CD4-positive, alpha-beta T cell (primary cell): Measurements from ENCODE around the gene OSM. TPM values are rescaled to one million over a fixed set of nuclear protein-coding genes. Genes with fewer than 3 reads are reported as not detected.

ENCODE experiments used
- ATAC-seq: fragments of 200-7000 bp; cut with Tn5 transposase; one replicate; pipeline ENCODE4 v1.10.0; 2022; ENCODE audit warnings: mild to moderate bottlenecking; ENCODE audit not compliant: poor library complexity
- CTCF ChIA-PET: fragments of 350-600 bp; sonication (Branson Sonifier 250); formaldehyde crosslinking; loops from one replicate; lab custom pipeline; 2021; ENCODE audit warnings: antibody characterized with exemption, inconsistent platforms; lab: Charles Lee
- POLR2A ChIA-PET: fragments of 350-600 bp; sonication (Branson Sonifier 250); formaldehyde crosslinking; loops from one replicate; lab custom pipeline; 2021; ENCODE audit warnings: antibody characterized with exemption, inconsistent platforms; lab: Charles Lee
- DNase-seq, 14 experiments: peaks; one replicate each; pipeline ENCODE4 v3.0.0-alpha.2; 2013 to 2020; ENCODE audit warnings: mixed read lengths in 2 of 14
- H3K27ac ChIP-seq, 2 donors: one replicate each; pipeline versions ENCODE4 v1.5.1 to v1.7.0; 2013; ENCODE audit warnings: low read length in 2 of 2, low read depth in 1 of 2, mild to moderate bottlenecking in 1 of 2
- H3K27me3 ChIP-seq, 2 experiments: 1 replicate in 1 of 2; 2 replicates in 1 of 2; pipeline versions ENCODE4 v1.6.1 to v1.7.0; 2013; ENCODE audit warnings: low read length in 2 of 2, control low read depth in 1 of 2, mild to moderate bottlenecking in 1 of 2, moderate library complexity in 1 of 2; ENCODE audit not compliant: insufficient read depth in 2 of 2, control insufficient read depth in 1 of 2
- H3K36me3 ChIP-seq: one replicate; pipeline ENCODE4 v1.6.1; 2013; ENCODE audit warnings: low read length, control low read depth; ENCODE audit not compliant: insufficient read depth
- H3K4me1 ChIP-seq: one replicate; pipeline ENCODE4 v1.6.1; 2013; ENCODE audit warnings: low read length, control low read depth; ENCODE audit not compliant: insufficient read depth
- H3K4me3 ChIP-seq: one replicate; pipeline ENCODE4 v1.5.1; 2013; ENCODE audit warnings: mild to moderate bottlenecking, low read length, moderate library complexity
- H3K9me3 ChIP-seq, 2 experiments: 1 replicate in 1 of 2; 2 replicates in 1 of 2; pipeline versions ENCODE4 v1.6.1 to v1.7.0; 2013; ENCODE audit warnings: low read length in 2 of 2, mild to moderate bottlenecking in 2 of 2, control low read depth in 1 of 2, moderate library complexity in 1 of 2; ENCODE audit not compliant: control insufficient read depth in 1 of 2, insufficient read depth in 1 of 2
- H3K27ac Mint-ChIP-seq: one replicate; pipeline ENCODE4 v1.8.0; 2020; ENCODE audit warnings: mixed read lengths
- H3K27me3 Mint-ChIP-seq: one replicate; pipeline ENCODE4 v1.8.0; 2021; ENCODE audit warnings: mixed read lengths
- H3K36me3 Mint-ChIP-seq: one replicate; pipeline ENCODE4 v1.8.0; 2021; ENCODE audit warnings: low read depth, mixed read lengths
- H3K4me1 Mint-ChIP-seq: one replicate; pipeline ENCODE4 v1.8.0; 2021; ENCODE audit warnings: low read depth, mixed read lengths
- H3K4me3 Mint-ChIP-seq: one replicate; pipeline ENCODE4 v1.8.0; 2020; ENCODE audit warnings: mild to moderate bottlenecking, mixed read lengths
- H3K9me3 Mint-ChIP-seq: one replicate; pipeline ENCODE4 v1.8.0; 2020; ENCODE audit warnings: mixed read lengths
- intact Hi-C, 2 experiments: fragments of 100-400 bp; cut with DNase I in 1 of 2; cut with micrococcal nuclease in 1 of 2; formaldehyde crosslinking; loops; one replicate each; pipeline versions ENCODE4 v1.15.1 to v1.9.0; 2023 to 2025; cut with DNase I, micrococcal nuclease
- total RNA-seq, 174 experiments: library from RNA in 2 of 174; stranded (reverse) in 2 of 174; gene quantifications; one replicate each; pipeline ENCODE4 v1.2.3 and lab custom pipeline; 2021 to 2026
- TF ChIP-seq, protein P1 (sequence below): fragments of 200-600 bp; IDR thresholded peaks from one replicate; pipeline ENCODE4 v1.8.0; 2022; ENCODE audit warnings: antibody characterized with exemption, mild to moderate bottlenecking

Gene OSM
- total RNA-seq, 2 experiments from 2014 or later = 13.9 to 16.7 TPM

DNA sequence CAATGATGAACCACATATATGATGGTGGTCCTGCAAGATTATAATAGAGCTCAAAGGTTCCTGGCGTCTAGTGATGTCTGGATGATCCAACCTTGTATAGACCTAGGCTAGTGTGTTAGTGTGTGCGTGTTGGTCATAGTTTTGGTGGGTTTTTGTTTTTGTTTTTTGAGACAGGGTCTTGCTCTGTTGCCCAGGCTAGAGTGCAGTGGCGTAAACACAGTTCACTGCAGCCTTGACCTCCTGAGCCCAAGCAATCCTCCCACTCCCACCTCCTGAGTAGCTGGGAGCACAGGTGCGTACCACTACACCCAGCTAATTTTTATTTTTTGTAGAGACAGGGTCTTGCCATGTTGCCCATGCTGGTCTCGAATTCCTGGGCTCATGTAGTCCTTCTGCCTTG, 13.3 kb upstream of the OSM start:
- H3K27ac Mint-ChIP-seq = no peak overlapping the region
- Histone ChIP-seq H3K36me3 (peaks cover 3% of the 10 kb centered on the region), H3K4me3 (no peak overlapping the region), H3K9me3 (no peaks in the 10 kb centered on the region), H3K4me1 (peaks cover 49% of the 10 kb centered on the region), H3K27ac (no peak overlapping the region), H3K27me3 (no peaks in the 10 kb centered on the region)
- no peak for DNase-seq
- peaks cover 41% of the 10 kb centered on the region for H3K4me1 Mint-ChIP-seq
- H3K4me3 Mint-ChIP-seq = no peak overlapping the region
- H3K36me3 Mint-ChIP-seq = peaks cover 8% of the 10 kb centered on the region
- no peak for ATAC-seq
- ChIA-PET POLR2A (interaction anchor here (0.8 to 1.8 kb wide), 5 partner anchors 9 to 144 kb away, joined by 3 to 5 read pairs (median 3); partner anchors contain the start of genes CASTOR1, CCDC157, SF3A1 and TBC1D10A), CTCF (interaction anchor here (0.8 to 2.2 kb wide), 2 partner anchors 10 to 17 kb away, joined by 4 to 7 read pairs; no protein-coding TSS in a partner anchor)
- no peaks in the 10 kb centered on the region for H3K9me3 Mint-ChIP-seq
- TF ChIP-seq, protein P1, sequence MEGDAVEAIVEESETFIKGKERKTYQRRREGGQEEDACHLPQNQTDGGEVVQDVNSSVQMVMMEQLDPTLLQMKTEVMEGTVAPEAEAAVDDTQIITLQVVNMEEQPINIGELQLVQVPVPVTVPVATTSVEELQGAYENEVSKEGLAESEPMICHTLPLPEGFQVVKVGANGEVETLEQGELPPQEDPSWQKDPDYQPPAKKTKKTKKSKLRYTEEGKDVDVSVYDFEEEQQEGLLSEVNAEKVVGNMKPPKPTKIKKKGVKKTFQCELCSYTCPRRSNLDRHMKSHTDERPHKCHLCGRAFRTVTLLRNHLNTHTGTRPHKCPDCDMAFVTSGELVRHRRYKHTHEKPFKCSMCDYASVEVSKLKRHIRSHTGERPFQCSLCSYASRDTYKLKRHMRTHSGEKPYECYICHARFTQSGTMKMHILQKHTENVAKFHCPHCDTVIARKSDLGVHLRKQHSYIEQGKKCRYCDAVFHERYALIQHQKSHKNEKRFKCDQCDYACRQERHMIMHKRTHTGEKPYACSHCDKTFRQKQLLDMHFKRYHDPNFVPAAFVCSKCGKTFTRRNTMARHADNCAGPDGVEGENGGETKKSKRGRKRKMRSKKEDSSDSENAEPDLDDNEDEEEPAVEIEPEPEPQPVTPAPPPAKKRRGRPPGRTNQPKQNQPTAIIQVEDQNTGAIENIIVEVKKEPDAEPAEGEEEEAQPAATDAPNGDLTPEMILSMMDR = no peak
- intact Hi-C loops = no loop called here
- no peaks in the 10 kb centered on the region for H3K27me3 Mint-ChIP-seq

DNA sequence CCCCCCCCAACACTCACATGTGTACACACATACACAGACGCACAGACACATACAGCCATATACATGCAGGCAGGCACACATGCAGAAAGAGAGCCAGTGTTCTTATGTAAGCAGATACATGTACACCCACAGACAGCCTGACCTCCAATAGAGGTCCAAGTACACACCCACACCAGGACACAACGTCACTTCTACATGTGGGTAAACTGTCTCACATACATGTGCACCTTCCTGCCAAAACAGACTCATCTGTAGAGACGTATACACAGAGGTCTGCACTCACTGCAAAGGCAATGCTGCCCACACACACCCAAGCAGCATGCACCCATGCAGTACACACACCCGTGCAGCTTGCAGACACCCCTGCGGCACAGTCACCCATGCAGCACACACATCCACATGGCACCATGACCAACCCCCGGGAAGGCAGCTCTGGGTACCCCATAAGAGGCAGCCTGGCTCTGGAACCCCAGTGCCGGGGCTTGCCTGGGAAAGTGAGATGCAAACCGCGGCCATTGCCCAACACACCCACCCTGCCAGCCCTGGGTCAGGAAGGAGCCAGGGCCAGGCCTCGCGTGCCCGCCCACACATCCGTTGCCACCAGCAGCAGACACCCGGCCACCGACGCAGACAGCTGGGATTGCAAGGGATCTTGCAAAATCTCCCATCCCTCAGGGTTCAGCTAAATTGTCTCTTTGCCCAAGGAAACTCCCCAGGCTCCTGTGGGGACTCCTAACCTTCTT, 12.6 kb upstream of the OSM start:
- Mint-ChIP-seq H3K27me3 (no peaks in the 10 kb centered on the region), H3K4me3 (no peak overlapping the region), H3K9me3 (no peaks in the 10 kb centered on the region), H3K27ac (no peak overlapping the region), H3K4me1 (peaks cover 48% of the 10 kb centered on the region), H3K36me3 (peaks cover under 1% of the 10 kb centered on the region)
- no peak overlapping the region for H3K27ac ChIP-seq
- DNase-seq (peak in 2 of 14 experiments; percentile 53 to 60), ATAC-seq (no peak)
- H3K4me3 ChIP-seq = no peak overlapping the region
- intact Hi-C loops = no loop called here
- ChIA-PET POLR2A (interaction anchor here (1.5 to 1.8 kb wide), 2 partner anchors 77 to 144 kb away, joined by 3 to 5 read pairs; partner anchors contain the start of genes CCDC157 and SF3A1), CTCF (no interaction called here)
- no peaks in the 10 kb centered on the region for H3K9me3 ChIP-seq
- no peaks in the 10 kb centered on the region for H3K36me3 ChIP-seq
- TF ChIP-seq, protein P1 = no peak
- H3K4me1 ChIP-seq = peaks cover 52% of the 10 kb centered on the region
- no peaks in the 10 kb centered on the region for H3K27me3 ChIP-seq

DNA sequence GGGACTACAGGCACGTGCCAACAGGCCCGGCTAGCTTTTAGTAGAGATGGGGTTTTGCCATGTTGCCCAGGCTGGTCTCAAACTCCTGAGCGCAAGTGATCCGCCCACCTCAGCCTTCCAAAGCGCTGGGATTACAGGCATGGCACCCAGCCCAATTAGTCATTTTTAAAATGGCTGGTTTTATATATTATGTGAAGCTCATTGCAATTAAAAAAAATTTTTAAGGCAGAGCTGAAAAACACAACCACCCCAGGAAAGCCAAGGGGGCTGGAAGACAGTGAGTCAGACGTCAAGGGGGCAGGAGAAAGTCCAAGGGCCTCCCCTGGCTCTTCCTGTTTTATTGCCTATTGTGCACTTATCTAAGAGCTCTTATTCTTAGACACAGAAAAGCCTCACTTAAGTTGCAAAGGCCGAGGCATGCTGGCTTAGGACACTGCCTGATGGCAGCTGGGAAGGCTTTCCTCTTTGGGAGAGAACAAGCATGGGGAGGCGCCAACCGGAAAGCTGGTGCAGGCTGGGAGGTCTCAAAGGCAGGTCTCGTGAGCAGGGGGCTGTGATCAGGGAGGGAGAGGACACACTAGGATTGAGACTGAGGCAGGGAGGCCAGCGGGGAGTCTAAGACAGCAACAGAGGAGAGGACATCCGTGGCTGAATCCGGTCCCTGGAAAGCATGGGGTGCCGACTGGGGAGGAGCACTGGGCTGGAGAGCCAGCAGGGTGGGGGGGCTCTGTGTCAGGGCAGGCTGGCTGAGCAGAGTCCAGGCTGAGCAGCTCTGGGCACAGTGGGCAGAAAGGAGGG, 11.1 kb upstream of the OSM start:
- intact Hi-C loops = no loop called here
- CTCF ChIA-PET = no interaction called here
- POLR2A ChIA-PET = interaction anchor here (0.9 to 1.1 kb wide), 3 partner anchors 10 to 49 kb away, joined by 3 read pairs; partner anchors contain the start of gene TBC1D10A
- Mint-ChIP-seq H3K4me1 (peaks cover 55% of the 10 kb centered on the region), H3K27ac (no peak overlapping the region), H3K4me3 (no peak overlapping the region), H3K9me3 (no peaks in the 10 kb centered on the region), H3K27me3 (no peaks in the 10 kb centered on the region), H3K36me3 (no peaks in the 10 kb centered on the region)
- Histone ChIP-seq H3K4me3 (no peak overlapping the region), H3K27me3 (no peaks in the 10 kb centered on the region), H3K4me1 (peaks cover 43% of the 10 kb centered on the region), H3K9me3 (no peaks in the 10 kb centered on the region), H3K27ac (no peak overlapping the region), H3K36me3 (no peaks in the 10 kb centered on the region)
- TF ChIP-seq, protein P1 = no peak
- peak in 1 of 14 experiments; percentile 47 for DNase-seq
- no peak for ATAC-seq
